Coronary artery (tissue), 2 donors: ENCODE data around the gene SCYL1.

Experiments used
- DNase-seq: peaks from one replicate; pipeline ENCODE4 v3.0.0-alpha.2; 2017; ENCODE audit warnings: low spot score
- H3K27ac ChIP-seq, 2 donors: fragments of 200-600 bp; sonication (generic); one replicate each; pipeline ENCODE4 v1.5.1; 2016 to 2019
- H3K4me3 ChIP-seq: fragments of 200-600 bp; sonication (generic); 2 replicates; pipeline ENCODE4 v1.5.1; 2016; ENCODE audit warnings: mild to moderate bottlenecking, moderate library complexity
- TF ChIP-seq, protein P1 (sequence below): fragments of 200-600 bp; sonication (generic); IDR thresholded peaks from one replicate; pipeline ENCODE4 v1.5.1; 2019; ENCODE audit warnings: antibody characterized with exemption

Gene SCYL1

DNA sequence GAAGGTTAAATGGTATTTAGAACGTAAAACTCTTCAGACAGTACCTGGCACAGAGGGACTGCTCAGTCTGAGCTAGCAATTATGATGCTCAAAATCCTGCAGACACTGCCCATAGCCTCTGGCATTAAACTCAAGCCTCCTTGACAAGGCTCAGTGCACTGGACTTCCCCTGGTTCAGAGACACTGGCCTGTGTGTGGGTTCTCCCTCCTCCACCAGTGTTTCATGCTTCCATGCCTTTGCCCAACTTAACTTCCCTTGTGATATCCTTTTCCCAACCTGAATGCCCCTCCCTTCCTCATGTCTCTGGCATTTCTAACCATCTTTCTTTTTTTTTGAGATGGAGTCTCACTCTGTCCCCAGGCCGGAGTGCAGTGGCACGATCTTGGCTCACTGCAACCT is 24.2 kb downstream of the SCYL1 start:
- Histone ChIP-seq H3K4me3 (no peak overlapping the region), H3K27ac (no peak overlapping the region)
- TF ChIP-seq, protein P1, sequence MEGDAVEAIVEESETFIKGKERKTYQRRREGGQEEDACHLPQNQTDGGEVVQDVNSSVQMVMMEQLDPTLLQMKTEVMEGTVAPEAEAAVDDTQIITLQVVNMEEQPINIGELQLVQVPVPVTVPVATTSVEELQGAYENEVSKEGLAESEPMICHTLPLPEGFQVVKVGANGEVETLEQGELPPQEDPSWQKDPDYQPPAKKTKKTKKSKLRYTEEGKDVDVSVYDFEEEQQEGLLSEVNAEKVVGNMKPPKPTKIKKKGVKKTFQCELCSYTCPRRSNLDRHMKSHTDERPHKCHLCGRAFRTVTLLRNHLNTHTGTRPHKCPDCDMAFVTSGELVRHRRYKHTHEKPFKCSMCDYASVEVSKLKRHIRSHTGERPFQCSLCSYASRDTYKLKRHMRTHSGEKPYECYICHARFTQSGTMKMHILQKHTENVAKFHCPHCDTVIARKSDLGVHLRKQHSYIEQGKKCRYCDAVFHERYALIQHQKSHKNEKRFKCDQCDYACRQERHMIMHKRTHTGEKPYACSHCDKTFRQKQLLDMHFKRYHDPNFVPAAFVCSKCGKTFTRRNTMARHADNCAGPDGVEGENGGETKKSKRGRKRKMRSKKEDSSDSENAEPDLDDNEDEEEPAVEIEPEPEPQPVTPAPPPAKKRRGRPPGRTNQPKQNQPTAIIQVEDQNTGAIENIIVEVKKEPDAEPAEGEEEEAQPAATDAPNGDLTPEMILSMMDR: no peak
- no peak for DNase-seq

DNA sequence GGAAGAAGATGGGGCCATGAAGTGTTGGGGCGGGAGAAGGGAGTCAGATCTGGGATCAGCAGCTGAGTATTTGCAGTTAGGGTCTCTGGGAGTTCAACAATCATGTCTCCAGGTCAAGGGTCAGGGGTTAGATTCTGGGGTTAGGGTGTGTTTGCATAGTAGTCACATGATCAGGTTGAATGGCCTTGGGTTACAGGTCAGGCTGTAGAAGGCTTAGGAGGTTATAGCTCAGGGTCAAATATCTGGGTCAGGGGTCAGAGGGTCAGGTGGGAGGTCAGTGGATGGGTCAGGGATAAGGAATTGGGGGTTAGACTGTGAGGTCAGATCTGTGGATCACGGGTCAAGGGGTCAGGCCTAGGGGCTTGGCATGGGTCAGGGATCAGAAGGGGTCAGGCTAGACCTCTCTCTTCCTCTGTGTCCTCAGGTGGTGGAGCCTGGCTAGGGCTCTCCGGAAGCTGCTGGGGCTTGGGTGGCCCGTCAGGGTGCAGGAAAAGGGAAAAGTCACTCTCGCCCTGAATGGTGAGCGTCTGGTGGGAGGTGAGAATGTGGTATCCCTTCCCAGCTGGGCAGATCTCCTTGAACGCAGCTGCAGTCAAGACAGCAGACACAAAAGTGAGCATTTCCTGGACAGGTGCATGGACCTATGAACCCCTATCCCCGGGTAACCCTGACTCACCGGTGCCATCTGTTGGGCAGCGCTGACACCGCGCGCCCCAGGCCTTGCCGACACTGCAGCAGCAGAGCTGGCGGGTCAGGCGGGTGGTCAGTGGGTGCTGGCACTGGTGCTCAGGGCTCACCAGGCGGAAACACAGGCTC is 26.9 kb downstream of the SCYL1 start:
- no peak for DNase-seq
- H3K4me3 ChIP-seq: no peak overlapping the region
- TF ChIP-seq, protein P1: no peak
- peak overlapping the region in 1 of 2 donors; percentile 13 for H3K27ac ChIP-seq

DNA sequence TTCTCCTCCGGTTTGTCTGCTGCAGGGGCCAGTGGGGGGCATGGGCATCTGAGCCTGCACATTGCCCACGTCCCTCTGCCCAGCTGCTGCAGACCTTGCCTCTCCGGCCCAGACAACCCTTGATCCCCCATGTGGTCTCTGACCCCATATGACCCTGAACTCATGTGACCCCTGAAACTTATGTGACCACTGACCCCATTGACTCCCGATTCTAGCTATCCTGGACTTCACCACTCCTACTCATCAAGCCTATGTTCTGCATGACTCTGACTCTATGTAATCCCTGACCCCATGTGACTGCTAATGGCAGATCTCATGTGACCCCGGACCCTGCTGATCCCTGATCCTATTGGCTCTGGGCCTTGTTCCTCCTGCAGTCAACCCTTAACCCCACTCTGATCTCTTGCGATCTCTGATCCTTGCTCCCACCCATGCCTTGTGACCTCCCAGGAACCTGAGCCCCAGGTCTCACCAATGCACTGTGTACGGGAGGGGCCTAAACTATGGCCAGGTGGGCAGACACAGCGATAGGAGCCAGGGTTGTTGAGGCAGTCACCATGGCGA is 27.6 kb downstream of the SCYL1 start:
- Histone ChIP-seq H3K4me3 (no peak overlapping the region), H3K27ac (peak overlapping the region in 1 of 2 donors; percentile 13)
- DNase-seq: no peak
- TF ChIP-seq, protein P1: no peak

DNA sequence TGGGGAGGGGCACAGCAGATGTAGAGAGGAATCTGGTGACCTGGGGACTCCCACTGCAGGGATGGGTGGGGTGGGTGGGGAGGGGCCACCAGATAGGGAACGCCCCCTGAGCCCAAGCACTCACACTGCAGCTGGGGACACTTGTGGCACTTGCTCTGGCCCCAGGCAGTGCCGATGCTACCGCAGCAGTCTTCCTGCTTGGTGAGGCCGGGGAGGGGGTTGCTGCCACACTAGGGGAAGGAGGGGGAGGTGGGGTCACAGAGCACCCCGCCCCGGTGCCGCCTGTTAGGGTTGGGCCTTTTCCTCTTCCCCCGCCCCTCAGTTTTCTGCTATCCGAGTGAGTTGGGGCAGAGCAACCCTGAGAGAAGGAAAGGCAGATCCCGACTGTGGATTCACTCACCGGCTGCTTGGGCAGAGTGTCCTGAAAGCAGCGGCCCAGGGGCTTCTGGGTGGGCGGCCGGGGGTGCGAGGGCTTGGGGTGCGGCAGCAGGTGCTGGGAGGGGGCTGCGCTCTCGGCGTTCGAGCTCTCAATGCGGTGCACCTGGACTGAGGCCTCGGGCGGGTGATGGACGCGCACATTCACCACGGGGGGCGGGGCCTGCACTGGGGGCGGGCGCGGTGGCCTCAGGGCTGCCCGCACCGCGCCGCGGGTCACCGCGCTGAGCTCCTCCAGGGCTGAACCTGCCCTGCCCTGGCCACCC is 28.6 kb downstream of the SCYL1 start:
- no peak overlapping the region for H3K4me3 ChIP-seq
- TF ChIP-seq, protein P1: no peak
- no peak for DNase-seq
- H3K27ac ChIP-seq: peak overlapping the region in 1 of 2 donors; percentile 99

DNA sequence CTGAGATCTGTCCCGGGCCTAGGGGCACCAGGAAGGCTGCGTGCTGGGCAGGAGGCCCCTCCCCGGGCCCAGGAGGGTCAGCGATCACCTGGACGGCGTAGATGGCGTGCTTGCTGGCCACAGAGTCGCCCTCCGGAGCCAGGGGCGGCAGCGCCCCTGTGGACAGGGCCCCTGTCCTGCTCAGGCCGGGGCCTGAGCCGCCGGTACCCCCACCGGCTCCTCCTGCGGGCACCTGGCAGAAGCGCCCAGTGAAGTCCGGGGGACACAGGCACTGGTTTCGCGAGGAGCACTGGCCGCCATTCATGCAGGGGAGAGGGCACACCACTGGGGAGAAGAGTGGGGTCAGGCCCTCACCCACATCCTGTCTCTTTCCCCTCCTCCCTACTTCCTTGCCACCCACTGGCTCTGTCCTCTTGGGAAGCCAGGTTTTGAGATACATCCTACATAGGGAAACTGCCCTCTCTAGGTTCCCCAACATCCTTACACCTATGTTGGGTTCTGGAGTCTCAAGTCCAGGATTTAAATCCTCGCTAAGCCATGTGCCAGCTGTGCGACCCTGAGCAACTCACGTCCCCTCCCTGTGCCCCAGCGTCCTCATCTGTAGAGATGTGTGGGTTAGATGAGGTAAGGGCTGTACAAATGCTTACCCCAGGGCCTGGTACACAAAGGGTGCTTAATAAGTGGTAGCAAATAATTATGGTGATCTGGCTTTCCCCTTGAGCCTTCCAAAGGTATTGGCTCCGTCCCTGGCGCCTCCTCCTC is 29.4 kb downstream of the SCYL1 start:
- Histone ChIP-seq H3K4me3 (no peak overlapping the region), H3K27ac (peak overlapping the region in 1 of 2 donors; percentile 99)
- TF ChIP-seq, protein P1: no peak
- no peak for DNase-seq

DNA sequence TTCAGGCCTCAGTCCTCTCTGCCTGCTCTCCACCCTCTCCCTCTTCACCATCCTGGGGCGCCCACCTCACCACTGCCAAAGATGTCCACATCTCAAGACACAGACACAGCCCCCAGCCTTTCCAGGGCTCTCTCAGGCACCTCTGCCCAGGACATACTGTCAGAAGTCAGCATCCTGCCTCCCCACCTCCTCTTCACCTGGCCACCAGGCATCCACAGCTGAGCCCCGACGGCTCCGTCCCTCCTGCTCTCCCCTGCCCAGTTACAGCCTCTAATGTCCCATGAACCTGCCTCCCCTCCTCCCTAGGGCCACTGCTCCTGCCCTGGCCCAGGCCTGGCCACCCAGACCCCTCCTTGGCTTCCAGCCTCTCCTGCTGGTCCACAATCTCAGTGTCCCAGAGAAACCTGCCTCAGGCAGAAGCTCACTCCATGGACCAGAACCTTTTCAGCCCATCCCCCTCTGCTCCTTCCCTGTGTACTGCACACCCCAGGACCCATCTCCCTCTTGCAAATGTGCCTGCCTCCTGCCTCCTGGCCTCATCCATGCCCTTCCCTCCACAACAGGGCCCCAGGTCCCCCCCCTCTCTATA is 30.1 kb downstream of the SCYL1 start:
- Histone ChIP-seq H3K4me3 (no peak overlapping the region), H3K27ac (peak overlapping the region; percentile 97 to 99)
- TF ChIP-seq, protein P1: no peak
- no peak for DNase-seq
